ENCODE data around the gene DMD.

DNA sequence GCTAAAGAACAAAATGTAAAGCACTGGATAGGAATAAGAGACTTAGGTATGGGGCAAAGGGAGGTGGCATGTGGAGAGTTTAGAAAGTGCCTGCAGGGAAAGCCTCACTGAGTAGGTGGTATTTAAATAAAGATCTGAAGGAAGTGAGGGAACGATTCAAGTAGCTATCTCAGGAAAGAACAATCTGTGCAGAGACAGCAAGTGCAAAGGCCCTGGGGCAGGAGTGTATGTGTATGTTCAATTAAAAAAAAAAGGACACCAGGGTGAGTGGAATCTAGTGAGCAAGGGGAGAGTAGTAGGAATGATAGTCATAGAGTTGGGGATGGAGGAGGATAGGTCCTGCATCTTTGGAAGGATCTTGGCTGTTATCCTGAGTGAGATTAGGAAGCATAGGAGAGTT is 1359.6 kb downstream of the DMD start:
- TF ChIP-seq, protein P1, sequence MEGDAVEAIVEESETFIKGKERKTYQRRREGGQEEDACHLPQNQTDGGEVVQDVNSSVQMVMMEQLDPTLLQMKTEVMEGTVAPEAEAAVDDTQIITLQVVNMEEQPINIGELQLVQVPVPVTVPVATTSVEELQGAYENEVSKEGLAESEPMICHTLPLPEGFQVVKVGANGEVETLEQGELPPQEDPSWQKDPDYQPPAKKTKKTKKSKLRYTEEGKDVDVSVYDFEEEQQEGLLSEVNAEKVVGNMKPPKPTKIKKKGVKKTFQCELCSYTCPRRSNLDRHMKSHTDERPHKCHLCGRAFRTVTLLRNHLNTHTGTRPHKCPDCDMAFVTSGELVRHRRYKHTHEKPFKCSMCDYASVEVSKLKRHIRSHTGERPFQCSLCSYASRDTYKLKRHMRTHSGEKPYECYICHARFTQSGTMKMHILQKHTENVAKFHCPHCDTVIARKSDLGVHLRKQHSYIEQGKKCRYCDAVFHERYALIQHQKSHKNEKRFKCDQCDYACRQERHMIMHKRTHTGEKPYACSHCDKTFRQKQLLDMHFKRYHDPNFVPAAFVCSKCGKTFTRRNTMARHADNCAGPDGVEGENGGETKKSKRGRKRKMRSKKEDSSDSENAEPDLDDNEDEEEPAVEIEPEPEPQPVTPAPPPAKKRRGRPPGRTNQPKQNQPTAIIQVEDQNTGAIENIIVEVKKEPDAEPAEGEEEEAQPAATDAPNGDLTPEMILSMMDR (IDR thresholded peaks at IDR 0.05; ENCODE audit: low read depth, low read length): no peak
- no peak for TF ChIP-seq EZH2phosphoT487 (IDR thresholded peaks at IDR 0.05; ENCODE audit: low read depth)

Data from OCI-LY3 (cell line).